ENCODE data around the gene OXSR1.

OXSR1 gene

GRCh38 chr3:38117163-38117716 lies 48.1 kb upstream of the OXSR1 start:
- H3K27me3 ChIP-seq (ENCODE audit: insufficient read depth, low read length, poor library complexity, severe bottlenecking), result no peaks in the 10 kb centered on the region
- peaks cover 14% of the 10 kb centered on the region; the same call in 1 of the 2 replicates for H3K36me3 ChIP-seq (ENCODE audit: insufficient read depth, low read length)
- H3K4me2 ChIP-seq (ENCODE audit: low read depth, low read length, poor library complexity, severe bottlenecking), result no peak overlapping the region
- H3K9me3 ChIP-seq (ENCODE audit: insufficient read depth, low read depth, low read length), result no peaks in the 10 kb centered on the region
- H2AFZ ChIP-seq (ENCODE audit: low read length), result no peak overlapping the region
- H3K4me3 ChIP-seq (ENCODE audit: low read length, poor library complexity, severe bottlenecking), result no peak overlapping the region
- H3K4me1 ChIP-seq (ENCODE audit: insufficient read depth, low read length, poor library complexity, severe bottlenecking), result no peaks in the 10 kb centered on the region
- H3F3A ChIP-seq (ENCODE audit: low read depth), result no peaks in the 10 kb centered on the region
- H3K9ac ChIP-seq (ENCODE audit: low read depth, low read length, poor library complexity, severe bottlenecking), result no peak overlapping the region
- H4K20me1 ChIP-seq (ENCODE audit: insufficient read depth, low read length, poor library complexity, severe bottlenecking), result no peaks in the 10 kb centered on the region
- no peaks in the 10 kb centered on the region for H3K79me2 ChIP-seq (ENCODE audit: insufficient read depth, low read length)
- no peak for TF ChIP-seq EZH2phosphoT487 (IDR thresholded peaks at IDR 0.05; ENCODE audit: borderline replicate concordance)
- TF ChIP-seq, protein P1, sequence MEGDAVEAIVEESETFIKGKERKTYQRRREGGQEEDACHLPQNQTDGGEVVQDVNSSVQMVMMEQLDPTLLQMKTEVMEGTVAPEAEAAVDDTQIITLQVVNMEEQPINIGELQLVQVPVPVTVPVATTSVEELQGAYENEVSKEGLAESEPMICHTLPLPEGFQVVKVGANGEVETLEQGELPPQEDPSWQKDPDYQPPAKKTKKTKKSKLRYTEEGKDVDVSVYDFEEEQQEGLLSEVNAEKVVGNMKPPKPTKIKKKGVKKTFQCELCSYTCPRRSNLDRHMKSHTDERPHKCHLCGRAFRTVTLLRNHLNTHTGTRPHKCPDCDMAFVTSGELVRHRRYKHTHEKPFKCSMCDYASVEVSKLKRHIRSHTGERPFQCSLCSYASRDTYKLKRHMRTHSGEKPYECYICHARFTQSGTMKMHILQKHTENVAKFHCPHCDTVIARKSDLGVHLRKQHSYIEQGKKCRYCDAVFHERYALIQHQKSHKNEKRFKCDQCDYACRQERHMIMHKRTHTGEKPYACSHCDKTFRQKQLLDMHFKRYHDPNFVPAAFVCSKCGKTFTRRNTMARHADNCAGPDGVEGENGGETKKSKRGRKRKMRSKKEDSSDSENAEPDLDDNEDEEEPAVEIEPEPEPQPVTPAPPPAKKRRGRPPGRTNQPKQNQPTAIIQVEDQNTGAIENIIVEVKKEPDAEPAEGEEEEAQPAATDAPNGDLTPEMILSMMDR (conservative IDR thresholded peaks at IDR 0.05; ENCODE audit: low read length), result no peak
- H3K9me2 ChIP-seq (replicated peaks; ENCODE audit: low read depth, low read length), result no peaks in the 10 kb centered on the region

GRCh38 chr3:38117748-38118420 lies 47.5 kb upstream of the OXSR1 start:
- no peak overlapping the region for H2AFZ ChIP-seq (ENCODE audit: low read length)

DNA sequence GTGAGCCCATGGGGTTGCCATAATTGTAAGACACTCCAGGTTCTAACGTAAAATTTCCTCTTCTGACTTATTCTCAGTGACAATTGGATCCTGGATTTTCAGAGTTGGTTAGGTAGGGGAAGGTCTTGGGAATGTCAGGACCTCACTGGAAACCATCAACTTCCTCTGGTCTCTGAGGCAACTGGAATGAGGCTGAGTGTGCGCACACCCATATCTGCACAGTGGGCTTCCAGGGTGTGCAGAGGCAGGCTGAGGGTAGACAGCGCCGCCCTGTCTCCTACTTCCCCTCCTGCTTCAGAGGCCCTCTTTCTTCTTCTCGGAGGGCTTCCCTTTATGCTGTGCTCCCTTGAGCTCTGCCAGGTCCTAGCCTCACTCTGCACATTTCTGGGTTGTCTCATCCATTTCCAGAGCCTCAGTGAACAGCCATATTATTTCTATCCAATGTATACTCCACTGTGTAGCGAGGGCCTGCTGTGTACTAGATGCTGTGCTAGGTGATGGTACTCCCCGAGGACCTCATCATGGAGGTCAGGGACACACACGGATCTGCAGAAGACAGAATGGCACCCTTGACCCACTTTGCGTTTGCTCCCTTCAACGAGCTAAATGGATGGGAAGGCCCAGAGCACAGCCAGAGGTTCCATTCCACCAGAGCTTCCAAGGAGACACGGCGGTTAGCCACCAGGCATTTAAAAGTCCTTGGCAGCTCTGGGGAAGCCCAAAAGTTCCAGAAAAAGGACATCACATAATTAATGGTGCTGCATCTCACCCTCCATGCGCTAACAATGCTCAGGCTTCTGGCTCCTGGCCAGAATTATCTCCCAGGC lies 46.7 kb upstream of the OXSR1 start:
- no peak for TF ChIP-seq EZH2phosphoT487 (IDR thresholded peaks at IDR 0.05; ENCODE audit: borderline replicate concordance)
- TF ChIP-seq, protein P1 (conservative IDR thresholded peaks at IDR 0.05; ENCODE audit: low read length), result no peak
- no peaks in the 10 kb centered on the region for H3K79me2 ChIP-seq (ENCODE audit: insufficient read depth, low read length)
- no peak overlapping the region for H3K4me3 ChIP-seq (ENCODE audit: low read length, poor library complexity, severe bottlenecking)
- H4K20me1 ChIP-seq (ENCODE audit: insufficient read depth, low read length, poor library complexity, severe bottlenecking), result no peaks in the 10 kb centered on the region
- H3K4me1 ChIP-seq (ENCODE audit: insufficient read depth, low read length, poor library complexity, severe bottlenecking), result no peaks in the 10 kb centered on the region
- H2AFZ ChIP-seq (ENCODE audit: low read length), result no peak overlapping the region
- peaks cover 26% of the 10 kb centered on the region; the same call in 1 of the 2 replicates for H3K36me3 ChIP-seq (ENCODE audit: insufficient read depth, low read length)
- H3K27me3 ChIP-seq (ENCODE audit: insufficient read depth, low read length, poor library complexity, severe bottlenecking), result no peaks in the 10 kb centered on the region
- no peaks in the 10 kb centered on the region for H3K9me2 ChIP-seq (replicated peaks; ENCODE audit: low read depth, low read length)
- no peaks in the 10 kb centered on the region for H3F3A ChIP-seq (ENCODE audit: low read depth)
- H3K9me3 ChIP-seq (ENCODE audit: insufficient read depth, low read depth, low read length), result no peaks in the 10 kb centered on the region
- H3K4me2 ChIP-seq (ENCODE audit: low read depth, low read length, poor library complexity, severe bottlenecking), result no peak overlapping the region
- no peak overlapping the region for H3K9ac ChIP-seq (ENCODE audit: low read depth, low read length, poor library complexity, severe bottlenecking)

More at GRCh38 chr3:38117748-38118420, 47.5 kb upstream of the OXSR1 start:
- Histone ChIP-seq H3F3A (ENCODE audit: low read depth) (no peaks in the 10 kb centered on the region), H3K9me3 (ENCODE audit: insufficient read depth, low read depth, low read length) (no peaks in the 10 kb centered on the region), H3K9ac (ENCODE audit: low read depth, low read length, poor library complexity, severe bottlenecking) (no peak overlapping the region), H3K36me3 (ENCODE audit: insufficient read depth, low read length) (peaks cover 20% of the 10 kb centered on the region; the same call in 1 of the 2 replicates), H3K9me2 (replicated peaks; ENCODE audit: low read depth, low read length) (no peaks in the 10 kb centered on the region), H3K79me2 (ENCODE audit: insufficient read depth, low read length) (no peaks in the 10 kb centered on the region), H3K4me2 (ENCODE audit: low read depth, low read length, poor library complexity, severe bottlenecking) (no peak overlapping the region), H4K20me1 (ENCODE audit: insufficient read depth, low read length, poor library complexity, severe bottlenecking) (no peaks in the 10 kb centered on the region), H3K4me3 (ENCODE audit: low read length, poor library complexity, severe bottlenecking) (no peak overlapping the region), H3K27me3 (ENCODE audit: insufficient read depth, low read length, poor library complexity, severe bottlenecking) (no peaks in the 10 kb centered on the region), H3K4me1 (ENCODE audit: insufficient read depth, low read length, poor library complexity, severe bottlenecking) (no peaks in the 10 kb centered on the region)
- TF ChIP-seq, protein P1 (conservative IDR thresholded peaks at IDR 0.05; ENCODE audit: low read length), result peak; percentile 86
- TF ChIP-seq EZH2phosphoT487 (IDR thresholded peaks at IDR 0.05; ENCODE audit: borderline replicate concordance), result no peak

Data from Loucy (cell line).